LHCN-M2 (cell line): ENCODE results near the gene LHX4. TPM values are rescaled to one million over a fixed set of nuclear protein-coding genes. Genes with fewer than 3 reads are reported as not detected.

Source experiments
- DNase-seq: peaks from one replicate; pipeline ENCODE4 v3.0.0-alpha.2; 2012; ENCODE audit warnings: low read depth
- total RNA-seq: library from RNA; depleted of rRNA; stranded (reverse); fragments of >200 nt; gene quantifications from 2 replicates; pipeline ENCODE4 v1.2.3, GENCODE V29; 2014

The LHX4 gene
- total RNA-seq, 1 experiment from 2014 or later = 0.11 TPM

DNA sequence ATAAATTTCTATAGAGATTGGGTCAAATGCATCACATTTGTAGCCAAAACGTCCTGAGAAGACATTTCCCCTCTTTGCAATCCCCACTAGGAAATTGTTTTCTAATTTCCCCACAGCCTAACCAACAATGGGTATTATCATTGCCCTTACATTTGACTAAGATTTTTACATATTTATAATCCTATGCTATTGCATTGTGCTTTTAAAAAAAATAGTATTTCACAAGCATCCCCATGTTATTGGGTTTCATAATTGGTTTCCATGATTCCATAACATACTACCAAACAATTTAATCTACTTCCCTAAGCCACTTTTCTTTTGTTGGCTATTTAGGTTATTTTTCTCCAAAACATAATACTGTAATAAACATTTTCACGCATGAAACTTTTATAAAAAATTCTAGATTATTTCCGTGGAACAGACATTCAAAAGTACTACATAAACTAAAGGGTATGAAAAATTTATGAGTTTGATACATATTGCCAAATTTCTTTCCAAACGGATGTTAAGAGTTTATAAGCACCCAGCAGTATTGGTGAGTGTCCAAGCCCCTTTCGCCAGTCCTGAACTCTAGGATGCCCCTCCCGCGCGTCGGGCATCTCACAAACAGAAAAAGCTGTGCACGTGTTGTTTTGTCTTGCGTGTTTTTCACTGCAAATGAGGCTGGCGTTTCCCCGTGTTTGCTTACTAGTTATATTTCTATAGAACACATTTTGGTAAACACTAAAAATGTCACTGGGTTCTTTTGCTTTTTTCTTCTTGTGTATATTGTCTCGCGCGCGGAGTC, 2.0 kb upstream of the LHX4 start:
- DNase-seq = no peak

DNA sequence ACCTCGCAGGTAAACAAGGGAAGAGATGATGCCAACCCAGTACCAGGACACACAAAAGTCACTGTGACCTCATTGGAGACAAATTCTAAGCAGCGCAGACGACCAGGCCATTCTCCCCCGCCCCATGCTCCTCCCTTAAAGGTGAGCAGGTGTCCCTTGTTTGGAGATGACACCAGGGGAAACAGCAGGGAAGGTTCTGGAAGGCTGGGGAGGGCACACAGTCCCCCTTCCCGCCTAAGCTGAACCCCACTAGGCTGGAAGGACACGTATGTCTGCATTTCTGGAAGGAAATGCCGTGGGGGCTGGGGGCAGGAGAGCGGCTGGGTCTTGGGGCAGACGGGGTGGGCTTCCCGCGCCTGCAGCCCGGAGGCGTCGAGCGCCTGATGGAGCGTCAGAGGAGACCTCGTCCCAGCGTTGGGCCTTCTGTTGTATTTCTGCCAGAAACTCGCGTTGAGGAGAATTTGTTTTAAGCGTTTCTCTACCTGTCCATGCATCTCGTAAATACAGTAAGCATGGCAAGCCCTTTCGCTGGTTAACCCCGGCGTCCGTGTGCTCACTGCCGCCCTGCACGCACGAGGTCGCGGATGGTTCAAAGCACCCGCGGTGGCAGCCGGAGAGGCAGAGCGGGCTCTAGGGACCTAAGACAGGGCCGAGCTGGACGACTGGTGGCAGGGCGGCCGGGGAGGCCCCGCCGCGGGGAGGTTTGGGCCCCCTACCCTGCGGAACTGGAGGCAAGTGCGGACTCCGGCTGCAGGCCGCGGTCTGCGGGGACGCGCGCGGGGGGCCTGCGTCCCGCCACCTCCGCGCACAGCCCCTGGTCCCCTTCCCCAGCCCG, 1.2 kb upstream of the LHX4 start:
- no peak for DNase-seq

DNA sequence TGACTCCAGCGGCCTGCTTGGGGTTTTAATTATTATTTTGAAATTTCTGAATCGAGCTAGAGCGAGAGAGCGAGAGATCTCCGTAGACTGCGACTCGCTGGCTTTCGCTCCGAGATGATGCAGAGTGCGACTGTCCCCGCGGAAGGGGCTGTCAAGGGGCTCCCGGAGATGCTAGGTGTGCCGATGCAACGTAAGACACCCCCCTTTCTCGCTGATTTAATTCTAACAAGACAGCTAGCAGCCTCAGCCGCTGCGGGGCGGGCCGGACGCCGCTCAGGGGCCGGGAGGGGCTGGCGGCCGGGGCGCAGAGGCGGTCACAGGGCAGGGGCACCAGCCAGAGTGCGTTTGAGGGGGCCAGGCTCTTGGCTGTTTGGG, 339 bp downstream of the LHX4 start:
- no peak for DNase-seq

DNA sequence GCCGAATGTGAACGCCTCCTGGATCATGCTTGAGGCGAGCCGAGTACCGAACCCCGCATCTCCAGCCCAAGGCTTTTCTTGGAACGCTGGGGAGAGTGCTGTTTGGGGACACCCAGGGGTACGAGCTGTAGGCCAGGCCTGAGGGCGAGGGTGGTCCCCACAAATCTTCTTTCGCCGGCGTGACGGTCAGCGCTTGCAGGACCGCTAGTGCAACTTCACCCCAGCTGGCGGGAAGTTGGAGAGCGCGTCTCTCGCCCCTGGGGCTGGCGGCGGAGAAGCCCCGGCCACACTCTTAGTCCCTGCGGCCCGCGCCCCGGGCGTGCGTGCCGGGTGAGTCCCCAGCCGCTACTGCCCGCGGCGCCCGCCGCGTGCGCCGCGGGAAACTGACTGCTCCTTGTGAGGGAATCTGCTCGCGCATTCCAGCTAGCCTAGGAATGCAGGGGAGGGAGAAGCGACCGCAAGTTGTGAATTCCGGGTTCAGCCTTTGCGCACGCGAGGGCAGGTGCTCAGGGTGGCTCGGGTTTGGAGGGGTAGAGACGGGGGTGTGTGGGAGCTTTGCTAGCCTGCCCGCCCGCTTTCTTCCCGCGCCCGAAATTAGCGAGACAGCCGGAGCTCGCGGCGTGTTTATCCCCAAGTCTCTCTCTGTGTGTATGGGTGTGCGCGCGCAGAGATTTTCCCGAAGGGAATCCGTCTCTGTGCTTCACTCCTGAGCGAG, 884 bp downstream of the LHX4 start:
- peak; percentile 31 for DNase-seq

DNA sequence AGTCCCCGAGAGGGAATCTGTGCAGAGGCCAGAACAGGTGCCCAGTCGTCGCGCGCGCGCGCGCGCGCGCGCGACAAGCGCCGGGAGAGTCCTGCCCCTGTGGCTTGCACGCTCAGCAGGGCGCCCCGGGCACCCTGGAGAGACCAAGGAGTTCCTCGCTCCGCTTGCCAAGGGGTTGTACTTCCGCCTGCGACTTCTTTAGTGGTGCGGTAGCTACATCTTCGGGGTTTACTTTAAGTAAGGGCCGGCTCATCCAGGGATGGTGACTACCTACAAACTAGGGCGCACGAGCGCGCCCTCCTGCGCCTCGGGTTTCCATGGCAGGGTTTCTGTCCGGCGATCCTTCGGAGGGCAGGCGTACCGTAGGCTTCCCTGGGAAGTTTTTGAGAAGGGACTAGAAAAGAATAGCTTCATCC, 1.4 kb downstream of the LHX4 start:
- DNase-seq = peak; percentile 36

DNA sequence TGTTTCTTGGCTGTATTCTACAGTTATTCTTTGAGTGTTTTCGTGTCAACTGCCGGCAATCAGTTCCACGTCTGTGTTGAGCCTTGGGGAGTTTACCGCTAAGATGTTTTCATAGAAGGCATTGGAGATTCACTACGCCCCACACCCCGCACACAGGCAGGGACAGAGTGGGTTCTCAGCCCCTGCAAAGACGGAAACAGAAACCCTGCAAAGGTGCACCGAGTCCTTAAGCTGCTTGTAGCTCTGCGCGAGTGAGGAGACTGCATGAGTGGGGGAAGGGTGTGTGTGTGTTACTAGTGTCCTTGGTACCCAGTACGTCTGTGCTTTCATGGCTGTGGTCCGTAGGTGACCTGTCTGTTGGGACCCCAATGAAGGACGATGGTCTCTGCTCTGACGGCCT, 1.9 kb downstream of the LHX4 start:
- DNase-seq = no peak

DNA sequence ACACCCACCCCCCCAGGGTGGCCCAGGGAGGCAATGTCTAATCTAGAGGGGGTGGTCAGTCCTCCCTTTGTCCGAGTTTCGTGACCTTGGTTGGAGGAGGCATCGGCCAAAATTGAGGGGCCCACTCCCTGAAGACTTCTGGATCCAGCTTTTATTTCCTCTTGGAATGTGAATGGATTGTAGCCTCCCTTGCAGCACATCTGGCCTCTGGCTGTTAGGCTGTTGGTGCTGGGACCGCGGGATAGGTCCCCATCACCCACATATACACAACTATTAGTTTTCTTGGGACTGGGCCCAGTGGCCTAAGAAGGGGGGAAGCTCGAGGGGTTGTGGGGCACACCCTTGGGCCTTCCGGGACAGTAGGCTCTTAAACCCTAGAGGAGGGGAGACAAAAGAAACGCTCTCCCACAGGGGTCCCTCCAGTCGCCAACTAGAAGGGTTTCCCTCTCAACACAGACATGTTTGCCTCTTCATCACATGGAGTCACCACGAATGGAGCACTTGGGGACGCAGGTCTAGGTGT, 2.5 kb downstream of the LHX4 start:
- DNase-seq = no peak

DNA sequence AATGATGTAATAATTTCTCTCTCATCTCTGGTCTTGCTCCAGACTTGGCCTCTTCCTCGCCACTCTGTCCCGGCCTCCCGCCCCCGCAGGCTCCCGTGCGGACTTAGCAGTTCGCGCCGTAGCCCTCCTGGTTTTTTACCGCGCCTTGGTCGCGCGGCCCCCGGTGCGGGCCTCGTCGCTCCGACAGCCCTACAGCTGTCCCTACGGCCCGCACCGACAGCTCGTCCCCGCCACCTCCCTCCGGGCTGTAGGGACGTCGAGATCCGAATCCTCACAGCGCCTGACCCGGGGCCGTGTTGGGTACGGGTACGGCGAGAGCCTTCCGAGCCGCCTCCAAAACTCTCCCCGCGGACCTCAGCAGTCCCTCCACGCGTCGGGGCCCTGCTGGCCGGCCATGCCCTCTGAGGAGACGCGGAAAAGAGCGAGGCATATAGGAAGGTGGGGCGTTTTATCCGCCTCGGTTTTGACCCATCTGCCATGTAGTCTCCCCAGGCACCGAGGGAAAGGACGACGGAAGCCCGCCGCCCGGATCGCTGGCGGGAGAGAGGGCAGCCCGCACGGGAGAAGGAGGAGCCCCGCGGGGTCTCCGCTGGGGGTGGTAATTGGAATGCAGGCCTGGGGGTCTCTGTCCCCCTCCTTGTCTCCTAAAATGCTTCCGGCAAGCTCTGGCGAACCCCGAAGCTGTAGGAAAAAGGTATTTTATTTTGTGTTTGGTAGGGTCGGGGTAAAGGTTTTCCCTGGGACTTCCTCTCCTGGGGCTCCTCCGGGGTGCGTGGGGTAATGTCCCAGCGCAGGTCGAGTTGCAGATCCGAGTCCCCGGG, 3.3 kb downstream of the LHX4 start:
- DNase-seq = no peak

DNA sequence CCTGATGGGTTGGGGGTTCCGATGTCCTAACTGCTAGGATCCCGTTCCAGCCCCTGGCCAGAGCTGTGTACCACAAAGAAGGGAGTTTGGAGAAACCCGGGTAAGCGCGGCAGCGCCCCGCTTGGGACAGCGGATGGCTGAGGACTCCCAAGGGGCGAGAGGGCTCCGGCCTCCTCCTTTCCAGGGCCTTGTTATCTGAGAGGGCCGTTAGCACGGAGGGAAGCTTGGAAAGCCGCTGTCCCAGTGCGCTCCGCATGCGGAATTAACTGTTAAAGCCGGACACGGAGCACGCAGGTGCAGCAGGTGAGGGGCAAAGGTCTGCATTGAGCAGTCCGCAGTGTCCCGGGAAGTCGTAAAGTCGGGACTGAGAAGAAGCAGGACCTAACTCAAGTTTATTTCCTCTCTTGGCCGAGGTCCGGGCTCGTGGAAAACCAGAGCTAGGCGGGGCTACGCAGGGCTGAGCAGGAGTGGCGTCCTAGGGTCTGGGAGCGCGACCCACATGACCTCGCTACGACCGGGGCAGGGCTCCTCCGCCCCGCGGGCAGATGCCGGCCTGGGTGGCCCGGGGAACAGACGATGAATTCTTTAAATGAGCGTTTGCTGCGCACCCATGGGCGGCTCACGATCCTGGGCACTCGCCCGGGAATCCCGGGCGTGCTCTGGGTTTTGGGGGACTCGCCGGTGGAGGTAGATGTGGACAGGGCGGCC, 4.5 kb downstream of the LHX4 start:
- no peak for DNase-seq

DNA sequence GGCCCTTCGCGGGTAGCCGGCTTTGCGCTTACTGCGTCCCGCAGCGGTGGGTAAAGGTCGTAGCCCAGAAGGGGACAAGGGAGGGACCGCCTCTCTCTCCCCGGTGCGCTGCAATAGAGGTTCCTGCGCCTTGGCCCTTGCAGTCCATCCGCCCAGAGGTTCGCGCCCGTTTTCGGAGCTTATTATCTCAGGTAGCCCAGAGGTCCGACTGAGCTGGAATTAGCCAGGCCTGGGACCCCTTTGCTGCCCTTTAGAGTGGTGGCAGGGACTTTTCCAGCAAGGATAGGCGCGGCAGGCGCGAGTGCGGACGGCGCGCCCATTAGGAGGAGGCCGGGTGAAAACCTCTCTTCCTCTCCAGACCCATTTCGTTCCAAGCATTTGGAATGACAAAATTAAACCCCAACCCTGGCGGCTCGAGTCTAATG, 5.0 kb downstream of the LHX4 start:
- no peak for DNase-seq

DNA sequence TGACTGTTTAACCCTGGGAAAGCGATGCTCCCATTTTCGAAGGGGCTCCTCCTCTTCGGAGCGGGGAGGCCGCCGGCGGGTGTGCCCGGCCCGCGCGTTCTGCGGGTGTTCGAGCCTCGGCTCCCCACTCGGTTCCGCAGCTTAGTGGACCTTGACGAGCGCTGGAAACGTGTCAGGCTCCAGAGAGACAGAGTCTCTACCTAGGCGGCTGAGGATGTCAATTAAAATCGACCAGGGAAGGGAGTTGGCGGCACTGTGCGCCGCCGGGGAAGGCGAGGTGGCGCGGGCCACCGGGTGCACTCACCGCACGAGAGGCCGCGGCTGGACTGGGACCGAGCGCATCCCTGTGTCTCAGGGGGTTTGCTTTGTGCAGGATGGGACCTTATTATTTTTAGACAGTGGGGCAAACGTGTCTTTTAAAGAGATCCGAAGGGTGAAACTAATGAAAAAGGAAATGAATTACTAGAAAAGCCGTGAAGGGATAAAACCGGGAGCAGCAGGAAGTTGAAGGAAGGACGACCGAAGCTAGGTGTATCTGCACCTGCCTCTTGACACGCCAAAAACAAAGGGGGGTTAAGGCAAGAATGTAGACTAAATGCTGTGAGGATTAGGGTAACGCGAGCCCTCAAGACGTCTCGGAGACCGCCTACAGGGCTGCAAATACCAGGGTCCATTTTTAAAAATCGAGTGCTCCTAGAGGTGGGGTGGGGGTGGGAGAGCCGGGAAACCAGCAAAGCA, 5.6 kb downstream of the LHX4 start:
- no peak for DNase-seq

DNA sequence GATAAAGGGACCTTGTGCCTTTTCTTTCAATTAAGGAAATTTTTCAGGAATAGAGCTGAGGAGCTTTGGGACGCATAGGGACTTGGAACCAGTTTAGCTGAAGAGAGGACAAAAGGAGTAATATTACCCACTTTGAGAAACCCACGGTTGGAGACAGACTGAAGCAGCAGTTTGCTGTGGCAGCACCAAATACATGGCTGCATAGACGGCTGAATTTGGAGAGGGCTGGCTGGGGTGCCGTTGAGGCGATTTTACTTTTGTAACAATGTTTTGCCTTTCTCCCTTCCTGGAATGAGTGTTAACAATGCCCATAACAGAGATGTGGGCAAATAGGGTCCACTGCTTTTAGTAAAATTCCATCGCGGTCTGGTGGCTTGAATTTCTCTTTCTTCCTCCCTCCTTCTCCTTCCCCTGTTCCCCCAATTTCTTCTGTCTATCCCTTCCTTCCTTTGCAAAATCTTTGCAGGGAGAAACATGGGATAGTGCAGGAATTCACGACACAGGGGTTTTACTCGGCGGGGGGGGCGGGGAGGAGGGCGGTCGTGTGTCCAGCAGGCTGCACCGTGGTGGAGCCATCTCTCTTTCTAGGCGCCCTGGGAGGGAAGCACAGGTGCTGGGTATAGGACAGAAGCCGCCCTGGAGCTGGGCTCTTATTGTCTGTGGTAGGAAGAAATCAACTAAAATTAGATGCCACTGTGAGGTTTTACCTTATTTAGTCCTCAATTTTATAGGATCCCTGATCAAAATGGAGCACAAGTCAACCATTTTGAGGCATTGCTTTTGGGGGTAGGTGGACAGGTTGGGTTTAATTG, 6.8 kb downstream of the LHX4 start:
- DNase-seq = no peak

DNA sequence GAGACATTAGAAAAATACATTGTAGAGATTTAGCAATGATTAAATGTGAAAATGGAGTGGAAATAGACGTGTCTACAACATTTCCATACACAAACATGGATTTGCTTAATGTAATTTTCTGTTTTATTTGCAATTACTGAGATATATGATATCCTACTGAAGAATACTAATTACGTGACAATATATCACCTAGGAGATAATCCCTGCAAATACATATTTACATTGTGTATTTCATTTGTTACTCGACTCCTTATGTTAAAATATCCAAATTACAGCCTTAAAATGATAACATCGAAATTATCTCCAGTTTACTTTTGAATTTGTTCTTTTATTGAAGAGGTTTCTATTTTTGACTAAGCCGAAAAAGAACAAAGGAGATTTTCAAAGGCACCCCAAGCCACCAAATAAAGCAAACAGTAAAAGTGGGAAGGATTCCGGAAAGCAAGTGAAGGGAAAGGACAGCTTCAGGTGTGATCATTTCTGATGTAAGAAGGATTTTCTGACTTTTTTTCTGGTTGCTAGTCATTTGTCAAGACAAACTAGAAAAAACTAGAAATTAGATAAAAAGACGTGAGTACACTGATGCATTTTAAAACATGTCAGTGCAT, 7.9 kb downstream of the LHX4 start:
- DNase-seq = no peak

DNA sequence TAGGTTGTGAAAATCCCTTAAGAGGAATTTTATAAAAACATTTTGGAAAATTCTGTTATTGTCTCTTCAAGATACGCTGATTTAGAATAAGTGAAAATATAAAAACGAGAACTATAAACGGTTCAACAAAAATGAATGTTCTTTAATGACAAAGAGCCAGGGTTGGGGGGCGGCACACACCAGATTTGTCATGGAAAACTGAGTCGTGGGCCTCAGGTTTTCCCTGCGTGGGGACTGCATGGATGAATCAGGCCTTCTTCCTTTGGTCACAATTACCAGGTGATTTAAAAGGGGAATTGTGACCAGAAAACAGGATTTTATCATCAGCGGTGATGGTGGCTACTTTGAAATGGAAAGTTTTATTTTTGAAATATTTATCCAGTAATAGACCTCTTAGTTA, 8.6 kb downstream of the LHX4 start:
- DNase-seq = no peak

DNA sequence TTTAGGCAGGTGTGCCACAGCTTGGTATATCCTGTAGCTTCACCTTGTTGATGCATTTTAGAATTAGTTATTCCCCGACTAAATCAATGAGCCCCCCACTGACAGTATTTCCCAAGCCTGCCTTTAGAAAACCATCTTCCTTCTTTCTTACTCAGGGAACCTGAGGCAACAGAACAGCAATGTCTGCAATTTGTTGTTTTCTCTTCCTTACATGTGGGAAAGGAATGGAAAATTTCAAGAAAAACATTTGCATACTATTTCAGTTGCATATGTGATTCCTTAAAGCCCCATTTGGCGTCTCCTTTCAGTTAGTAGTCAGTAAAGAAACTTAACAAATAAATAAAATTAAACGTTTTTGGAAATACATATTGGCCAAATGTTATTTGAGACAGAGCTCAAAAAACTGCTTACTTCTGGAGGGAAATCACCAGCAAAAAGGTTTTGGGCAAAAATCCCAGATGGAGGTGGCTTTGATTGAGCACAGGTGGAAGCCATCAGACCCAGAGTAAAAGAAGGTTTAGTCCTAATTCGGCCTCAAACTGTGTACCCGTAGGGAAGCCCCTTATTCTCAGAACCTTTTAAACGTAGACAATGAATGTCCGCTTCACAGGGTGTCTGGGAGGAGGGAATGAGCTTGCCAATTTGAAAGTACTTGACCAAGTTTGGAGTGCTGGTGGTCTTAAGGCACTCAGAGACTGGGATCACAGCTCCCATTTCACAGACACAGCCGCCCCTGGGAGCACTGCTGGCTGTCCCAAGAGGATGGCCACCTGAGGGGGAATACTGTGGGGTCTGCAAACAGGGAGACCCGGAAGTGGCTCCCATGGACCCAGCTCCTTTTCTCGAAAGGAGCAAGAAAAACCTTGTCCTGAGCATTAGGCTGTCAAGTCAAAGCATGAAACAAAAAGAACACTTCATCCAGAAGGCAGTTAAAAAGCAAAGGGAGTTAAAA, 9.4 kb downstream of the LHX4 start:
- DNase-seq = no peak

DNA sequence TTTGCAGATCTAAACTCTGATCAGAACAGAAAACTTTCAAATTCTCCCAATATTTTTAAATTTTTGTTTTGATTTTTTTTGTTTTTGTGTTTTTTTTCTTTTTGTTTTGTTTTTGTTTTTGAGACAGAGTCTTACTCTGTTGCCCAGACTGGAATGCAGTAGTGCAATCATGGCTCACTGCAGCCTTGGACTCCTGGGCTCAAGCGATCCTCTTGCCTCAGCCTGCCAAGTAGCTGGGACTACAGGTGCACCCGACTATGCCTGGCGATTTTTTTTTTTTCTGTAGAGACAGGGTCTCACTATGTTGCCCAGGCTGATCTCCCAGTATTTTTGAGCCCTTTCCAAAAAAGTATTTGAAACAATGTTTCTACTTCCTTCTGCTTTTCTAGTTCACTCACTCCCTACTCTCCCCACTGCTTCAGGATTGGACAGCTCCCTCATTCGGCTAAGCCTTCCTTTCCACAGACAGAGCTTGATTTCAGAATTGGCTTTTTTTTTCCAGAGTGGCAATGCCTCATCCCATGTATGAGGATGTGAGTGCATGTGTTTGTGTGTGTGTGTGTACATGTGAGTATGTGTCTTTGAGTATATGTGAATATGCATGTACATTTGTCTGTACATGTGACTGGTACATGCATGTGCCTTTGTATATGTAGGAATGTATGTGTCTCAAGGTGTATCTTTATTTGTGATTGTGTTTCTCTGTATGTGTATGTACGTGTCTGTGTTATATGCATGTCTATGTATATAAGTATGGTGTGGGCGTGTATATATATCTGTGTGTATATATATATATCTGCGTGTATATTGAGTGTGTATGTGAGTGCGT, 11.9 kb downstream of the LHX4 start:
- no peak for DNase-seq
